ENCODE results near the gene SNRPA.

DNA sequence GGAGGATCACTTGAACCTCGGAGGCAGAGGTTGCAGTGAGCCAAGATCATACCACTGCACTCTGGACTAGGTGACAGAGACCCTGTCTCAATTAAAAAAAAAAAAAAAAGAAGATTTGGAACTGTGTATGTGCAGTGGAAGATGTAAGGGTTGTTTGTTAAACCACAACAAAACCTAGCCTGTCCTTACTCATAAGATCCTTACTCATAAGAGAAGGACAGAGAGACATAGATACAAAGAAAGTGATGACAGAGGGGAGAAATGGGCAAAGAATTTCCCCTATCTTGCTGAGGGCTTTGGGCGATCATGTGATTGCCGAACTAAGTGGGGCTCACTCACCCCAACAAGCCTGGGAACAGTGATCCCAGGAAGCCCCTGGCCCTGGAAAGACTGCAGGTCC lies 26.1 kb upstream of the SNRPA start:
- TF ChIP-seq MXI1 (IDR thresholded peaks at IDR 0.05; ENCODE audit: borderline replicate concordance, low read depth, low read length) (no peak), POLR2A (IDR thresholded peaks at IDR 0.05; ENCODE audit: low read depth, low read length) (no peak), NFE2L2 (IDR thresholded peaks at IDR 0.05; ENCODE audit: low read depth, low read length) (no peak), RFX5 (IDR thresholded peaks at IDR 0.05; ENCODE audit: low read depth, low read length) (no peak), CTCF (conservative IDR thresholded peaks at IDR 0.05; ENCODE audit: low read depth, low read length) (no peak), RAD21 (IDR thresholded peaks at IDR 0.05; ENCODE audit: low read length) (no peak), BHLHE40 (IDR thresholded peaks at IDR 0.05; ENCODE audit: low read depth, low read length) (no peak), MAZ (IDR thresholded peaks at IDR 0.05; ENCODE audit: borderline replicate concordance, low read depth, low read length) (no peak), MAFK (IDR thresholded peaks at IDR 0.05; ENCODE audit: low read depth, low read length) (no peak)
